HG03439 (cell line): ENCODE data around the gene GDPD2.

Experiments
- ATAC-seq: cut with Tn5 transposase; IDR thresholded peaks from one replicate; pipeline ENCODE4 v1.9.1; 2021; ENCODE audit warnings: mild to moderate bottlenecking, moderate library complexity; ENCODE audit not compliant: unreplicated experiment

GDPD2 gene

GRCh38 chrX:70476166-70476933, 53.2 kb downstream of the GDPD2 start:
- no peak for ATAC-seq

- ATAC-seq = no peak
Measured at GRCh38 chrX:70476934-70477733, 54.0 kb downstream of the GDPD2 start.

- no peak for ATAC-seq
Measured at GRCh38 chrX:70477734-70478075, 54.6 kb downstream of the GDPD2 start.

- no peak for ATAC-seq
Measured at GRCh38 chrX:70478526-70479245, 55.6 kb downstream of the GDPD2 start.

GRCh38 chrX:70479247-70479921, 56.3 kb downstream of the GDPD2 start:
- no peak for ATAC-seq

GRCh38 chrX:70479922-70480659, 57.0 kb downstream of the GDPD2 start:
- no peak for ATAC-seq

- no peak for ATAC-seq
Measured at GRCh38 chrX:70480660-70481018, 57.5 kb downstream of the GDPD2 start.

GRCh38 chrX:70481471-70482270, 58.6 kb downstream of the GDPD2 start:
- no peak for ATAC-seq

- ATAC-seq = no peak
Measured at GRCh38 chrX:70482300-70482699, 59.2 kb downstream of the GDPD2 start.
